Tibial nerve (tissue), 4 donors: ENCODE measurements around the gene FUT6. TPM values are rescaled to one million over a fixed set of nuclear protein-coding genes. Genes with fewer than 3 reads are reported as not detected.
"Not testable (repeated sequence)": the region's sequence is repeated elsewhere in the genome, so short reads cannot be mapped to it uniquely, and the experiment has no call there.

Source experiments
- DNase-seq, 2 donors: peaks; one replicate each; pipeline ENCODE4 v3.0.0-alpha.2; 2019; ENCODE audit warnings: low spot score in 2 of 2
- H3K27ac ChIP-seq, 4 donors: fragments of 200-600 bp; sonication (generic) in 3 of 4; one replicate each; pipeline ENCODE4 v1.5.1; 2017 to 2019; ENCODE audit warnings: mild to moderate bottlenecking in 1 of 4
- H3K27me3 ChIP-seq, 2 donors: fragments of 200-600 bp; sonication (generic) in 1 of 2; one replicate each; pipeline versions ENCODE4 v1.5.1 to v1.6.0; 2017 to 2019
- H3K36me3 ChIP-seq, 3 donors: fragments of 200-600 bp; sonication (generic); one replicate each; pipeline ENCODE4 v1.5.1; 2018 to 2019
- H3K4me1 ChIP-seq, 4 donors: fragments of 200-600 bp; sonication (generic) in 3 of 4; one replicate each; pipeline ENCODE4 v1.5.1; 2017 to 2019
- H3K4me3 ChIP-seq, 4 donors: fragments of 200-600 bp; sonication (generic) in 3 of 4; one replicate each; pipeline ENCODE4 v1.5.1; 2017 to 2019; ENCODE audit warnings: mild to moderate bottlenecking in 1 of 4, moderate library complexity in 1 of 4
- H3K9me3 ChIP-seq, 4 donors: fragments of 200-600 bp; sonication (generic) in 3 of 4; one replicate each; pipeline ENCODE4 v1.5.1; 2017 to 2019
- EP300 ChIP-seq, 2 donors: sonication (generic); formaldehyde crosslinking; IDR thresholded peaks; one replicate each; pipeline ENCODE4 v1.6.1; 2017; ENCODE audit warnings: antibody characterized with exemption in 2 of 2, mild to moderate bottlenecking in 1 of 2
- POLR2A ChIP-seq, 2 donors: fragments of 450-650 bp; IDR thresholded peaks; one replicate each; pipeline ENCODE4 v1.6.1; 2017; ENCODE audit warnings: antibody characterized with exemption in 2 of 2, mild to moderate bottlenecking in 2 of 2, moderate library complexity in 2 of 2
- WGBS, 2 donors: methylation state at CpG; one replicate each; pipeline ENCODE4 v1.1.5; 2018; 5-methylcytosine and 5-hydroxymethylcytosine counted together
- total RNA-seq, 4 donors: library from RNA; depleted of rRNA; stranded (reverse); fragments of >200 nt; gene quantifications; one replicate each; pipeline ENCODE4 v1.1.0, GENCODE V29; 2016
- TF ChIP-seq, protein P1 (sequence below), 5 experiments: fragments of 200-600 bp in 3 of 5; fragments of 450-650 bp in 2 of 5; sonication (generic) in 3 of 5; IDR thresholded peaks; one replicate each; pipeline ENCODE4 v1.5.1; 2016 to 2019; ENCODE audit warnings: antibody characterized with exemption in 5 of 5, mild to moderate bottlenecking in 3 of 5, moderate library complexity in 2 of 5

Gene FUT6
- total RNA-seq, 4 donors from 2014 or later: not detected

GRCh38 chr19:5851302-5851701 lies 11.8 kb upstream of the FUT6 start, which contains the start of gene FUT3:
TSS of gene FUT3 (minus strand) at chr19:5851449.
- Histone ChIP-seq H3K4me3 (no peak within 1 kb of the TSS), H3K36me3 (no peaks in the 10 kb centered on the region), H3K9me3 (no peaks in the 10 kb centered on the region), H3K27ac (peak within 1 kb of the TSS in 1 of 4 donors; percentile 50), H3K27me3 (peaks cover 0 to 8% of the 10 kb centered on the region in 2 donors), H3K4me1 (peaks cover 0 to 6% (median 0%) of the 10 kb centered on the region in 4 donors)
- WGBS, 2 donors: 78 to 87% methylated on average over 10 of the region's 10 CpGs
- DNase-seq: no peak
- TF ChIP-seq EP300 (IDR thresholded peaks at IDR 0.05) (no peak), POLR2A (IDR thresholded peaks at IDR 0.05) (no peak)
- TF ChIP-seq, protein P1, sequence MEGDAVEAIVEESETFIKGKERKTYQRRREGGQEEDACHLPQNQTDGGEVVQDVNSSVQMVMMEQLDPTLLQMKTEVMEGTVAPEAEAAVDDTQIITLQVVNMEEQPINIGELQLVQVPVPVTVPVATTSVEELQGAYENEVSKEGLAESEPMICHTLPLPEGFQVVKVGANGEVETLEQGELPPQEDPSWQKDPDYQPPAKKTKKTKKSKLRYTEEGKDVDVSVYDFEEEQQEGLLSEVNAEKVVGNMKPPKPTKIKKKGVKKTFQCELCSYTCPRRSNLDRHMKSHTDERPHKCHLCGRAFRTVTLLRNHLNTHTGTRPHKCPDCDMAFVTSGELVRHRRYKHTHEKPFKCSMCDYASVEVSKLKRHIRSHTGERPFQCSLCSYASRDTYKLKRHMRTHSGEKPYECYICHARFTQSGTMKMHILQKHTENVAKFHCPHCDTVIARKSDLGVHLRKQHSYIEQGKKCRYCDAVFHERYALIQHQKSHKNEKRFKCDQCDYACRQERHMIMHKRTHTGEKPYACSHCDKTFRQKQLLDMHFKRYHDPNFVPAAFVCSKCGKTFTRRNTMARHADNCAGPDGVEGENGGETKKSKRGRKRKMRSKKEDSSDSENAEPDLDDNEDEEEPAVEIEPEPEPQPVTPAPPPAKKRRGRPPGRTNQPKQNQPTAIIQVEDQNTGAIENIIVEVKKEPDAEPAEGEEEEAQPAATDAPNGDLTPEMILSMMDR (IDR thresholded peaks at IDR 0.05): no peak

GRCh38 chr19:5850743-5851293 lies 11.3 kb upstream of the FUT6 start:
- Histone ChIP-seq H3K27ac (peak overlapping the region in 1 of 4 donors; percentile 50), H3K27me3 (peaks cover 0 to 8% of the 10 kb centered on the region in 2 donors), H3K4me3 (no peak overlapping the region), H3K9me3 (no peaks in the 10 kb centered on the region), H3K36me3 (no peaks in the 10 kb centered on the region), H3K4me1 (peaks cover 0 to 6% (median 0%) of the 10 kb centered on the region in 4 donors)
- DNase-seq: no peak
- WGBS, 2 donors: 12 to 27% methylated on average over 4 to 5 of the region's 5 CpGs
- TF ChIP-seq POLR2A (IDR thresholded peaks at IDR 0.05) (no peak), EP300 (IDR thresholded peaks at IDR 0.05) (no peak)
- TF ChIP-seq, protein P1 (IDR thresholded peaks at IDR 0.05): no peak

DNA sequence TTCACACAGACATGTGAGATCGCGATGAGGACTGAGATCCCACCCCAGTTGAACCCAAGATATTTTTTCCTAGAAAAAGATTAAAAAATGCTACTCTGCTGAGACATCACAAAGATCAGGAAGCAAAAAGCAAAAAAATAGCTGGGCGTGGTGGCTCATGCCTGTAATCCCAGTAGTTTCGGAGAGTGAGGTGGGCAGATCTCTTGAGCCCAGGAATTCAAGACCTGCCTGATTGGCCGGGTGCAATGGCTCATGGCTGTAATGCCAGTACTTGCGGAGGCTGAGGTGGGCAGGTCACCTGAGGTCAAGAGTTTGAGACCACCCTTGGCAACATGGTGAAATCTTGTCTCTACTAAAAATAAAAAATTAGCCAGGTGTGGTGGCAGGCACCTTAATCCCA lies 10.7 kb upstream of the FUT6 start:
- Histone ChIP-seq H3K4me1 (peaks cover 0 to 6% (median 0%) of the 10 kb centered on the region in 4 donors), H3K4me3 (no peak overlapping the region), H3K36me3 (no peaks in the 10 kb centered on the region), H3K9me3 (no peaks in the 10 kb centered on the region), H3K27ac (peak overlapping the region in 1 of 4 donors; percentile 50), H3K27me3 (peaks cover 0 to 8% of the 10 kb centered on the region in 2 donors)
- no peak for DNase-seq
- 85 to 86% methylated on average over 6 of the region's 6 CpGs for WGBS, 2 donors
- TF ChIP-seq EP300 (IDR thresholded peaks at IDR 0.05) (no peak), POLR2A (IDR thresholded peaks at IDR 0.05) (no peak)
- TF ChIP-seq, protein P1 (IDR thresholded peaks at IDR 0.05): no peak

GRCh38 chr19:5848621-5849020 lies 9.1 kb upstream of the FUT6 start:
- H3K27ac ChIP-seq: peak overlapping the region in 1 of 4 donors; percentile 45
- H3K36me3 ChIP-seq, H3K9me3 ChIP-seq, H3K4me1 ChIP-seq, DNase-seq, H3K27me3 ChIP-seq, H3K4me3 ChIP-seq: not testable (repeated sequence)
- WGBS, 2 donors: 37 to 41% methylated on average over 5 of the region's 5 CpGs

DNA sequence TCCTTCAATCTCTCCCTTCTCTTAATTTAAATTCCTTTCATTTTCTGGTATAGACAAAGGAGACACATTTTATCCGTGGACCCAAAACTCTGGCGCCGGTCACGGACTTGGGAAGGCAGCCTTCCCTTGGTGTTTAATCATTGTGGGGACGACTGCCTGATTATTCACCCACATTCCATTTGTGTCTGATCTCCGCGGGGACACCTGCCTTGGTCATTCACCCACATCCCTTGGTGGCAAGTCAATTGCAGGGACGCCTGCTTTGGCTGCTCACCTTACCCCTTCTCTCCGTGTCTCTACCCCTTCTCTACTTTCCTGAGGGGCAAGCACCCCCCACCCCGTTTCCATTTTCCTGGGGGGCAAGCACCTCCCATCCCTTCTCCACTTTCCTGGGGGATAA lies 8.3 kb upstream of the FUT6 start:
- 82 to 86% methylated on average over 10 of the region's 10 CpGs for WGBS, 2 donors
- H3K36me3 ChIP-seq, H3K4me3 ChIP-seq, H3K9me3 ChIP-seq, H3K4me1 ChIP-seq, DNase-seq, H3K27me3 ChIP-seq: not testable (repeated sequence)
- peak overlapping the region in 1 of 4 donors; percentile 51 for H3K27ac ChIP-seq

DNA sequence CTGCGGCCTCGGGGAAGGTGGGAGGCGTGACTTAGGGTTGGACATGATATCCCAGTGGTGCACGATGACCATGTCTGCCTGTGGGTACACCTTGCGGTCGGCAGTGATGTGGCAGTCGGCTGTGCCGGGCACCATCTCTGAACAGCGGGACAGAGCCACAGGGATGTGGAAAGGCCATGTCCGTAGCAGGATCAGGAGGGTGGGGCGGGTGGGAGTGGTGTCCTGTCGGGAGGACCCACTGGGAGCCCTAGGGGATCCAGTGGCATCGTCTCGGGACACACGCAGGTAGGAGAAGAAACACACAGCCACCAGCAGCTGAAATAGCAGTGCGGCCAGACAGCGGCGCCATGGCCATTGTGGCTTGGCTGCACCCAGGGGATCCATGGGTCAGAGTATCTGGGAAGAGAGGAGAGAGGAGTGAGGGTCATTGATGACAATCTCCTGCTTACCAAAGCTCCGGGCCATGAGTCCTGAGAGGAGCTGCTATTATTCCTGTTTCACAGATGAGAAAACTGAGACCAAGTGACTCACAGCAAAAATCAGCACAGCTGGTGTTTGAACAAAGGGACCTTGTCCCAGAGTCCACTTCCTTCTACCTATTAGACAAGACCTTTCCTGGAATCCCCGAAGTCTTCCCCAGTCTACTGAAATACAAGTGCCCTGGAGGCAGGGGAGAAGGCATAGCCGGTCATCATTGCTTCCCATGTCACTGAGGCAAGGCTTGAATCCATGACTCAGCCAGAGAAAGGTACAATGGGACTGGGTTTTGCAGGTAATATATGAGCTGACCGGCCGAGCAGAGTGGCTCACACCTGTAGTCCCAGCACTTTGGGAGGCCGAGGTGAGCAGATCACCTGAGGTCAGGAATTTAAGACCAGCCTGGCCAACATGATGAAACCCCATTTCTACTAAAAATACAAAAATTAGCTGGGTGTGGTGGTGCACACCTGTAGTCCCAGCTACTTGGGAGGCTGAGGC lies 5.2 kb upstream of the FUT6 start:
- no peak overlapping the region for H3K4me3 ChIP-seq
- H3K4me1 ChIP-seq: no peaks in the 10 kb centered on the region
- TF ChIP-seq EP300 (IDR thresholded peaks at IDR 0.05) (no peak), POLR2A (IDR thresholded peaks at IDR 0.05) (no peak)
- peaks cover 0 to 12% of the 10 kb centered on the region in 2 donors for H3K27me3 ChIP-seq
- no peak overlapping the region for H3K27ac ChIP-seq
- H3K36me3 ChIP-seq: no peaks in the 10 kb centered on the region
- no peak for DNase-seq
- WGBS, 2 donors: 84 to 88% methylated on average over 24 of the region's 24 CpGs
- no peaks in the 10 kb centered on the region for H3K9me3 ChIP-seq
